Lung (tissue), 12 donors: Measurements from ENCODE around the gene STRIP2. TPM values are rescaled to one million over a fixed set of nuclear protein-coding genes. Genes with fewer than 3 reads are reported as not detected.

Experiments
- ATAC-seq: fragments of 200-7000 bp; cut with Tn5 transposase; one replicate; pipeline ENCODE4 v1.9.1; 2020; ENCODE audit warnings: moderate number of reproducible peaks; ENCODE audit not compliant: insufficient read depth, low FRiP score
- DNase-seq, 3 donors: peaks; one replicate each; pipeline ENCODE4 v3.0.0-alpha.2; 2013 to 2017
- H3K27ac ChIP-seq, 2 donors: one replicate each; pipeline ENCODE4 v1.5.1; 2013; ENCODE audit warnings: mild to moderate bottlenecking in 2 of 2, moderate library complexity in 2 of 2, control low read depth in 1 of 2, inconsistent platforms in 1 of 2, low read depth in 1 of 2, low read length in 1 of 2
- H3K27me3 ChIP-seq, 3 donors: one replicate each; pipeline ENCODE4 v1.5.1; 2013; ENCODE audit warnings: low read length in 2 of 3; ENCODE audit not compliant: control insufficient read depth in 3 of 3, insufficient read depth in 3 of 3
- H3K36me3 ChIP-seq, 4 donors: one replicate each; pipeline ENCODE4 v1.5.1; 2013; ENCODE audit warnings: low read length in 4 of 4, mild to moderate bottlenecking in 1 of 4, moderate library complexity in 1 of 4; ENCODE audit not compliant: control insufficient read depth in 4 of 4, insufficient read depth in 4 of 4
- H3K4me1 ChIP-seq, 5 donors: one replicate each; pipeline ENCODE4 v1.5.1; 2013; ENCODE audit warnings: low read length in 5 of 5, mild to moderate bottlenecking in 2 of 5, moderate library complexity in 1 of 5; ENCODE audit not compliant: control insufficient read depth in 5 of 5, insufficient read depth in 5 of 5
- H3K4me3 ChIP-seq: one replicate; pipeline ENCODE4 v1.5.1; 2013; ENCODE audit warnings: mild to moderate bottlenecking, control low read depth, moderate library complexity
- H3K9ac ChIP-seq, 2 donors: one replicate each; pipeline ENCODE4 v1.5.1; 2013; ENCODE audit warnings: low read length in 2 of 2, control low read depth in 1 of 2; ENCODE audit not compliant: insufficient read depth in 1 of 2
- H3K9me3 ChIP-seq, 4 donors: one replicate each; pipeline ENCODE4 v1.5.1; 2013; ENCODE audit warnings: low read length in 3 of 4, mild to moderate bottlenecking in 1 of 4, moderate library complexity in 1 of 4; ENCODE audit not compliant: control insufficient read depth in 4 of 4, insufficient read depth in 3 of 4
- WGBS, 2 donors: extraction: QIAGEN DNeasy Blood & Tissue Kit; methylation state at CpG; one replicate each; pipeline ENCODE4 v1.1.7; 2013; 5-methylcytosine and 5-hydroxymethylcytosine counted together
- polyA plus RNA-seq, 2 donors: library from polyadenylated mRNA; stranded (reverse); fragments of 200-250 nt; gene quantifications; one replicate each; pipeline ENCODE4 v1.2.1, GENCODE V29; 2013
- total RNA-seq, 2 donors: library from RNA; depleted of rRNA in 1 of 2; stranded (reverse); fragments of >200 nt in 1 of 2; gene quantifications; one replicate each; pipeline ENCODE4 v1.2.1, GENCODE V29; 2014 to 2021
- TF ChIP-seq, protein P1 (sequence below): IDR thresholded peaks from 2 replicates; pipeline ENCODE4 v1.5.1; 2012; ENCODE audit warnings: mild to moderate bottlenecking; ENCODE audit errors: control extremely low read depth, extremely low read depth
- donor health status: control.
- donor health status: control.
- donor health status: Bipolar disorder and iron deficiency.
- donor health status: healthy.
- donor health status: DM: yes; HTN: yes; CAD: no.

STRIP2 gene
- total and polyA plus RNA-seq, 4 donors, result 1.1 to 2.1 (median 1.7) TPM

DNA sequence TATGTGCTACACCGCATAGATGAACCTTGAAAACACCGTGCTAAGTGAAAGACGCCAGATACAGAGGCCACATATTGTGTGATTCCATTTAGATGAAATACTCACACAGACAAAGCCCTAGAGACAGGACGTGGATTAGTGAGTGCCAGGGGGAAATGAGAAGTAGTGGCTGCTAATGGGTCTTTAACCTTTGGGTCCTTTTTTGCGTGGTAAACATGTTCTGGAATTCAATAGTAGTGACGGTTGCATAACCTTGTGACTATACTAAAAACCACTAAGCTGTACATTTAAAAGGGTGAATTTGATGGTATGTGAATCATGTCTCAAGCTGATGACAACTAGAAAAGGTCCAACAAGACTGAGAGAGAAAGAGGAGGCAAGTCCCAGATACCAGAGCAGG lies 83.7 kb downstream of the STRIP2 start:
- no peak for DNase-seq
- no peak for ATAC-seq
- Histone ChIP-seq H3K27me3 (peaks cover 0 to 7% (median 0%) of the 10 kb centered on the region in 3 donors), H3K9ac (no peak overlapping the region), H3K9me3 (no peaks in the 10 kb centered on the region), H3K27ac (no peak overlapping the region), H3K4me1 (no peaks in the 10 kb centered on the region), H3K36me3 (no peaks in the 10 kb centered on the region), H3K4me3 (no peak overlapping the region)
- TF ChIP-seq, protein P1, sequence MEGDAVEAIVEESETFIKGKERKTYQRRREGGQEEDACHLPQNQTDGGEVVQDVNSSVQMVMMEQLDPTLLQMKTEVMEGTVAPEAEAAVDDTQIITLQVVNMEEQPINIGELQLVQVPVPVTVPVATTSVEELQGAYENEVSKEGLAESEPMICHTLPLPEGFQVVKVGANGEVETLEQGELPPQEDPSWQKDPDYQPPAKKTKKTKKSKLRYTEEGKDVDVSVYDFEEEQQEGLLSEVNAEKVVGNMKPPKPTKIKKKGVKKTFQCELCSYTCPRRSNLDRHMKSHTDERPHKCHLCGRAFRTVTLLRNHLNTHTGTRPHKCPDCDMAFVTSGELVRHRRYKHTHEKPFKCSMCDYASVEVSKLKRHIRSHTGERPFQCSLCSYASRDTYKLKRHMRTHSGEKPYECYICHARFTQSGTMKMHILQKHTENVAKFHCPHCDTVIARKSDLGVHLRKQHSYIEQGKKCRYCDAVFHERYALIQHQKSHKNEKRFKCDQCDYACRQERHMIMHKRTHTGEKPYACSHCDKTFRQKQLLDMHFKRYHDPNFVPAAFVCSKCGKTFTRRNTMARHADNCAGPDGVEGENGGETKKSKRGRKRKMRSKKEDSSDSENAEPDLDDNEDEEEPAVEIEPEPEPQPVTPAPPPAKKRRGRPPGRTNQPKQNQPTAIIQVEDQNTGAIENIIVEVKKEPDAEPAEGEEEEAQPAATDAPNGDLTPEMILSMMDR, result no peak
- WGBS, 2 donors, result 73 to 76% methylated on average over 6 of the region's 6 CpGs

DNA sequence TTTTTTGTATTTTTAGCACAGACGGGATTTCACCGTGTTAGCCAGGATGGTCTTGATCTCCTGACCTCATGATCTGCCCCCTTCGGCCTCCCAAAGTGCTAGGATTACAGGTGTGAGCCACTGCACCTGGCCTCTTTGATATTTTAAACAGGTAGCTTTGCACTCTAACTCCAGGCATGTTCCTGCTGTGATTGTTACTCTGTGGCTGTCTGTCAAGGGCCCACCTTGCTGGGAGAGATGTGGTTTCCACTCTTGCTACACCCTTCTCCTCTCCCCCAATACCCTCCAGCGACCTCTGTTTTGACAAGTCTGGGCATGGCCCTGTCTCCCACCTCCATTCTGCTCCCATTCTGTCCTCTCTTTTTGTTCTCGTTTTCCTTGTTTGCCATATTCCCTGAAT lies 85.2 kb downstream of the STRIP2 start:
- no peak for DNase-seq
- H3K9me3 ChIP-seq, result no peaks in the 10 kb centered on the region
- WGBS, 2 donors, result 45 to 60% methylated on average over 5 of the region's 5 CpGs
- no peak overlapping the region for H3K27ac ChIP-seq
- H3K9ac ChIP-seq, result no peak overlapping the region
- H3K4me3 ChIP-seq, result no peak overlapping the region
- TF ChIP-seq, protein P1, result no peak
- H3K4me1 ChIP-seq, result no peaks in the 10 kb centered on the region
- ATAC-seq, result no peak
- H3K36me3 ChIP-seq, result no peaks in the 10 kb centered on the region
- H3K27me3 ChIP-seq, result peaks cover 0 to 9% (median 0%) of the 10 kb centered on the region in 3 donors

DNA sequence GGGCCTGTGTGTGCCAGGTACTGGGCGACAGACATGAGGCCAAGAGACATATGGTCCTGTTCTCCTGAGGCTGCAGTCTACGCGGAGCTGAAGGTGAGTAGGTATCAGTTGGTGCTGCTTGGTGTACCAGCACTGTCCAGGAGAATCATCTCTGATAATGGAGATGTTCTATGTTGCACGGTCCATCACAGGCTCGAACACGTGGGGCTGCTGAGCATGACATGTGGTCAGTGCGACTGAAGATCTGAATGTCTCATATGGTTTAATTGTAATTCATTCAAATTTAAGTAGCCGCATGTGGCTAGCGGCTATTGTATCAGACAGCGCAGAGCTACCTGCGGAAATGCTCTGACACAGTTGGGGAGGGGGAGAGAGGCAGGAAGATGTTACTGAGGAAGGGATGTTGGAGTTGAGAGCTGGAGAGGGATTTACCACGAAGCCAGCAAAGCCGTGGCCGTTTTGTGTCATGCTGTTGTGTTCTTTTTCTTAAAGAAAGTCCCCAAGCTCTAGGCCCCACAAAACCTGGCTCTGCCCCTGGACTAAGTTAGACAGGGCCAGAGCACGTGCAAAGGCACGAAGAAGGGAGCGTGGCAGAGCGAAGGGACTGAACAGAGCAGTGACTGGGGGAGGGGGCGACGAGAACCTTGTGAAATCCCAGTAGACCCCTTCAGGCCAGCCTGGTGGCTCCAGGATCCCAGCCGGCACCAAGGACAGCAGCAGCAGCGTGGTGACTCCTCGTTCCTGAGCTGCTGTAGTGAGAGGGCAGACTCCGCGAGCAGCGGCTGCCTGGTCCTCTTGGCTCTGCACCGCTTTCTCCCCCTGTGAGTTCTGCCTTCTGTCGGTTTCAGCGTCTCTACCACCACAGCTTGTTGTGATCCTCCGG lies 88.1 kb downstream of the STRIP2 start:
- no peaks in the 10 kb centered on the region for H3K36me3 ChIP-seq
- ATAC-seq (no peak), DNase-seq (no peak)
- 54 to 56% methylated on average over 30 of the region's 30 CpGs for WGBS, 2 donors
- no peaks in the 10 kb centered on the region for H3K4me1 ChIP-seq
- TF ChIP-seq, protein P1, result no peak
- H3K9ac ChIP-seq, result no peak overlapping the region
- peaks cover 0 to 3% (median 0%) of the 10 kb centered on the region in 4 donors for H3K9me3 ChIP-seq
- peaks cover 0 to 9% (median 0%) of the 10 kb centered on the region in 3 donors for H3K27me3 ChIP-seq
- no peak overlapping the region for H3K27ac ChIP-seq
- H3K4me3 ChIP-seq, result no peak overlapping the region

DNA sequence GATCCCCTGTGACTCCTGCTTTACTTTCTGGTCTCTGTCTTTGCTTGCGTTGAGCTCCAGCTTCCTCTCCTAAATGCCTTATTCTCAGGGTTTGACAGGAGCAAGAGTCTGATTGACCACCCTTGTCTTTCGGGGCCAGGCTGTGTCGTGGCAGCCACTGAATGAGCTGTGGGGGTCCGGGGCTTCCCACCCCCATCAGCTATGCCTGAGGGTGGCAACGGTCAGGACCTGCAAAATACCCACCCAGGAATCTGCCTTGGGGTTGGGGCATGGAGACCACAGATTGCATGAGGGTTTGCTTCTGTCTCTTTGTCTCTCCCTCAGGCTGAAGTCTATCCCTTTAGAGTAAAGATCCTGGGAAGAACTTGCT lies 88.7 kb downstream of the STRIP2 start:
- Histone ChIP-seq H3K4me3 (no peak overlapping the region), H3K36me3 (no peaks in the 10 kb centered on the region), H3K9me3 (peaks cover 0 to 3% (median 0%) of the 10 kb centered on the region in 4 donors), H3K4me1 (no peaks in the 10 kb centered on the region), H3K9ac (no peak overlapping the region), H3K27me3 (peaks cover 0 to 9% (median 0%) of the 10 kb centered on the region in 3 donors), H3K27ac (no peak overlapping the region)
- 43 to 52% methylated on average over 5 of the region's 5 CpGs for WGBS, 2 donors
- no peak for DNase-seq
- TF ChIP-seq, protein P1, result no peak
- ATAC-seq, result no peak
